Panc1 (cell line): Measurements from ENCODE around the gene RIBC1. TPM values are rescaled to one million over a fixed set of nuclear protein-coding genes. Genes with fewer than 3 reads are reported as not detected.

Experiments
- ATAC-seq: fragments of 200-7000 bp; cut with Tn5 transposase; 2 replicates; pipeline ENCODE4 v1.9.1; 2020; ENCODE audit warnings: mild to moderate bottlenecking, moderate library complexity
- BruUV-seq: library from RNA; stranded (reverse); fragments of 400-500 nt; replicated peaks from 2 replicates; lab custom pipeline; 2021; lab: Mats Ljungman, UMichigan
- CTCF ChIA-PET: fragments of 300-600 bp; sonication (Branson Sonifier 250); formaldehyde crosslinking; loops from one replicate; lab custom pipeline; 2022; ENCODE audit warnings: antibody characterized with exemption; lab: Charles Lee
- POLR2A ChIA-PET: fragments of 300-600 bp; sonication (Branson Sonifier 250); formaldehyde crosslinking; loops from one replicate; lab custom pipeline; 2022; ENCODE audit warnings: antibody characterized with exemption; lab: Charles Lee
- DNase-seq: peaks from one replicate; pipeline ENCODE4 v3.0.0-alpha.2; 2010; ENCODE audit warnings: low read depth, low spot score
- H3K27ac ChIP-seq: 2 replicates; pipeline ENCODE4 v1.5.1; 2011; ENCODE audit warnings: mild to moderate bottlenecking, low read length, inconsistent platforms
- H3K27me3 ChIP-seq: fragments of 200-500 bp; sonication (Bioruptor generic); 2 replicates; pipeline ENCODE4 v1.6.0; 2014; ENCODE audit warnings: low read length, inconsistent platforms; ENCODE audit not compliant: control insufficient read depth, insufficient read depth
- H3K36me3 ChIP-seq: fragments of 200-500 bp; sonication (Bioruptor generic); 2 replicates; pipeline ENCODE4 v1.5.1; 2014; ENCODE audit warnings: inconsistent platforms, mild to moderate bottlenecking, low read length, moderate library complexity; ENCODE audit not compliant: control insufficient read depth, insufficient read depth
- H3K4me1 ChIP-seq: 2 replicates; pipeline ENCODE4 v1.5.1; 2011; ENCODE audit warnings: inconsistent platforms, mild to moderate bottlenecking, low read length, moderate library complexity; ENCODE audit not compliant: control insufficient read depth, insufficient read depth
- H3K4me3 ChIP-seq, 2 experiments: 2 replicates each; pipeline ENCODE4 v1.5.1; 2011 to 2012; ENCODE audit warnings: low read depth in 2 of 2, low read length in 2 of 2, mild to moderate bottlenecking in 2 of 2, inconsistent platforms in 1 of 2, moderate library complexity in 1 of 2
- H3K9me3 ChIP-seq: fragments of 200-500 bp; sonication (Bioruptor generic); 2 replicates; pipeline ENCODE4 v1.5.1; 2014; ENCODE audit warnings: low read depth, mild to moderate bottlenecking, inconsistent platforms, low read length, moderate library complexity; ENCODE audit not compliant: control insufficient read depth, insufficient read depth
- POLR2AphosphoS5 ChIP-seq: IDR thresholded peaks from 2 replicates; pipeline ENCODE4 v1.6.1; 2012; ENCODE audit warnings: mild to moderate bottlenecking, low read depth, low read length, moderate library complexity
- SIN3A ChIP-seq: IDR thresholded peaks from 2 replicates; pipeline ENCODE4 v1.6.1; 2012; ENCODE audit warnings: low read depth, mild to moderate bottlenecking, low read length, moderate library complexity, borderline replicate concordance; ENCODE audit not compliant: insufficient read depth
- in situ Hi-C: cut with HindIII; loops from 2 replicates; pipeline ENCODE4 v1.10.0; 2016; ENCODE audit warnings: low sequenced_read_pairs, low pct_unique_long_range_greater_than_20kb
- intact Hi-C: fragments of 100-400 bp; cut with micrococcal nuclease; formaldehyde crosslinking; loops from one replicate; pipeline ENCODE4 v1.10.0; 2022; ENCODE audit not compliant: unreplicated experiment
- microRNA-seq: library from miRNA; unstranded; fragments of <30 nt; microRNA quantifications from one replicate; pipeline ENCODE4 v1.1.0, GENCODE V29; 2020; ENCODE audit not compliant: unreplicated experiment
- total RNA-seq: library from RNA; stranded (reverse); gene quantifications from one replicate; pipeline ENCODE4 v1.2.1, GENCODE V29; 2021; ENCODE audit not compliant: unreplicated experiment

The RIBC1 gene
- total RNA-seq, 1 experiment from 2014 or later: 1.1 TPM

- Histone ChIP-seq H3K27ac (no peak overlapping the region), H3K4me1 (no peaks in the 10 kb centered on the region), H3K9me3 (no peaks in the 10 kb centered on the region), H3K36me3 (no peaks in the 10 kb centered on the region), H3K27me3 (no peaks in the 10 kb centered on the region), H3K4me3 (no peak overlapping the region)
- POLR2A ChIA-PET: no interaction called here
- intact Hi-C loops (no loop called here), in situ Hi-C loops (no loop called here)
- CTCF ChIA-PET: interaction anchor here (0.7 kb wide), 1 partner anchor 25 kb away, joined by 3 read pairs; no protein-coding TSS in a partner anchor
- TF ChIP-seq POLR2AphosphoS5: no peak
- no peak for TF ChIP-seq SIN3A
- ATAC-seq (no peak), DNase-seq (no peak)
- no TSS peak for BruUV-seq
Observed at GRCh38 chrX:53479301-53479700, 56.6 kb downstream of the RIBC1 start.

Small RNA genes within 50 kb of the gene (microRNA-seq; reads per million reads assigned to microRNA genes)
- not detected for gene MIR6857

Other genes with a start within 250 kb of the RIBC1 start
- 104 TPM for gene KDM5C, start 197.7 kb upstream of the RIBC1 start, total RNA-seq
- 38.8 TPM for gene IQSEC2, start 141.3 kb upstream of the RIBC1 start, total RNA-seq
- gene SMC1A, start 219 bp upstream of the RIBC1 start, total RNA-seq: 111 TPM
- gene HSD17B10, start 11.5 kb downstream of the RIBC1 start, total RNA-seq: 216 TPM